WTC11 (cell line): Measurements from ENCODE around the gene AKAP6. TPM values are rescaled to one million over a fixed set of nuclear protein-coding genes. Genes with fewer than 3 reads are reported as not detected.

Experiments used
- ATAC-seq: fragments of 200-7000 bp; cut with Tn5 transposase; 2 replicates; pipeline ENCODE4 v1.10.0; 2021; ENCODE audit warnings: mild to moderate bottlenecking, moderate library complexity
- CTCF ChIA-PET: fragments of 300-600 bp; sonication (Branson Sonifier 250); formaldehyde crosslinking; loops from one replicate; lab custom pipeline; 2021; ENCODE audit warnings: antibody characterized with exemption; lab: Charles Lee
- POLR2A ChIA-PET: fragments of 350-600 bp; sonication (Branson Sonifier 250); formaldehyde crosslinking; loops from one replicate; lab custom pipeline; 2021; ENCODE audit warnings: antibody characterized with exemption; lab: Charles Lee
- DNase-seq: peaks from one replicate; pipeline ENCODE4 v3.0.0; 2021; ENCODE audit warnings: low spot score
- H3K27ac Mint-ChIP-seq: 2 replicates; pipeline ENCODE4 v1.8.0; 2021; ENCODE audit warnings: mixed read lengths
- H3K27me3 Mint-ChIP-seq: 2 replicates; pipeline ENCODE4 v1.8.0; 2021; ENCODE audit warnings: low read depth, mild to moderate bottlenecking, moderate library complexity, mixed read lengths
- H3K36me3 Mint-ChIP-seq: 2 replicates; pipeline ENCODE4 v1.8.0; 2021; ENCODE audit warnings: mixed read lengths
- H3K4me1 Mint-ChIP-seq: 2 replicates; pipeline ENCODE4 v1.8.0; 2022; ENCODE audit warnings: mixed read lengths
- H3K4me3 Mint-ChIP-seq: 2 replicates; pipeline ENCODE4 v1.8.0; 2021; ENCODE audit warnings: mild to moderate bottlenecking, moderate library complexity, mixed read lengths
- H3K9me3 Mint-ChIP-seq: 2 replicates; pipeline ENCODE4 v1.8.0; 2021; ENCODE audit warnings: mixed read lengths
- CBFB ChIP-seq: sonication (generic); formaldehyde crosslinking; IDR thresholded peaks from 2 replicates; pipeline ENCODE4 v1.8.1; 2022; ENCODE audit warnings: mild to moderate bottlenecking, low read depth, missing genetic modification reagents
- CREB1 ChIP-seq: sonication (generic); formaldehyde crosslinking; IDR thresholded peaks from 2 replicates; pipeline ENCODE4 v1.8.0; 2023; ENCODE audit warnings: mild to moderate bottlenecking, missing genetic modification reagents
- CREM ChIP-seq: sonication (generic); formaldehyde crosslinking; IDR thresholded peaks from 2 replicates; pipeline ENCODE4 v1.8.1; 2022; ENCODE audit warnings: mild to moderate bottlenecking, missing genetic modification reagents, moderate library complexity
- ELF4 ChIP-seq: sonication (generic); formaldehyde crosslinking; IDR thresholded peaks from 2 replicates; pipeline ENCODE4 v1.8.1; 2022; ENCODE audit warnings: low read depth, mild to moderate bottlenecking, moderate library complexity, missing genetic modification reagents
- ETV6 ChIP-seq: sonication (generic); formaldehyde crosslinking; IDR thresholded peaks from 2 replicates; pipeline ENCODE4 v1.8.1; 2022; ENCODE audit warnings: mild to moderate bottlenecking, missing genetic modification reagents
- GTF2I ChIP-seq: fragments of 250-450 bp; sonication (Bioruptor Pico); conservative IDR thresholded peaks from 2 replicates; pipeline ENCODE4 v1.4.0; 2021; ENCODE audit warnings: mild to moderate bottlenecking
- NR2C2 ChIP-seq: sonication (generic); formaldehyde crosslinking; IDR thresholded peaks from 2 replicates; pipeline ENCODE4 v1.8.0; 2022; ENCODE audit warnings: mild to moderate bottlenecking, missing genetic modification reagents
- PRRX2 ChIP-seq: fragments of 250-450 bp; sonication (Bioruptor Pico); IDR thresholded peaks from 2 replicates; pipeline ENCODE4 v1.8.0; 2021; ENCODE audit warnings: mild to moderate bottlenecking
- RELA ChIP-seq: sonication (generic); formaldehyde crosslinking; IDR thresholded peaks from 2 replicates; pipeline ENCODE4 v1.8.1; 2022; ENCODE audit warnings: missing genetic modification reagents, mild to moderate bottlenecking, borderline replicate concordance
- TEAD1 ChIP-seq: sonication (generic); formaldehyde crosslinking; IDR thresholded peaks from 2 replicates; pipeline ENCODE4 v1.8.0; 2022; ENCODE audit warnings: mild to moderate bottlenecking, missing genetic modification reagents
- TEAD4 ChIP-seq: sonication (generic); formaldehyde crosslinking; IDR thresholded peaks from 2 replicates; pipeline ENCODE4 v1.8.0; 2022; ENCODE audit warnings: mild to moderate bottlenecking, missing genetic modification reagents
- TP53 ChIP-seq: sonication (generic); formaldehyde crosslinking; IDR thresholded peaks from 2 replicates; pipeline ENCODE4 v1.8.1; 2023; ENCODE audit warnings: mild to moderate bottlenecking, missing genetic modification reagents
- ZNF138 ChIP-seq: sonication (generic); formaldehyde crosslinking; conservative IDR thresholded peaks from 2 replicates; pipeline ENCODE4 v1.8.1; 2022; ENCODE audit warnings: mild to moderate bottlenecking, moderate library complexity, missing genetic modification reagents
- ZNF219 ChIP-seq: sonication (generic); formaldehyde crosslinking; IDR thresholded peaks from 2 replicates; pipeline ENCODE4 v1.8.0; 2023; ENCODE audit warnings: missing genetic modification reagents, mild to moderate bottlenecking, borderline replicate concordance
- ZNF317 ChIP-seq: sonication (generic); formaldehyde crosslinking; IDR thresholded peaks from 2 replicates; pipeline ENCODE4 v1.8.1; 2023; ENCODE audit warnings: low read depth, mild to moderate bottlenecking, moderate library complexity, missing genetic modification reagents, borderline replicate concordance
- ZNF416 ChIP-seq: fragments of 250-450 bp; sonication (Bioruptor Pico); IDR thresholded peaks from 2 replicates; pipeline ENCODE4 v1.9.0; 2021; ENCODE audit warnings: mild to moderate bottlenecking, inconsistent platforms
- total RNA-seq: library from RNA; stranded (reverse); gene quantifications from 3 replicates; pipeline ENCODE4 v1.2.3, GENCODE V29; 2021
- TF ChIP-seq, protein P1 (sequence below): fragments of 250-450 bp; sonication (Bioruptor Pico); IDR thresholded peaks from 2 replicates; pipeline ENCODE4 v1.9.0; 2021; ENCODE audit warnings: mild to moderate bottlenecking
- TF ChIP-seq, protein P2 (sequence below): sonication (generic); formaldehyde crosslinking; IDR thresholded peaks from 2 replicates; pipeline ENCODE4 v1.8.1; 2023; ENCODE audit warnings: mild to moderate bottlenecking, missing genetic modification reagents
- TF ChIP-seq, protein P3 (sequence below): sonication (generic); formaldehyde crosslinking; IDR thresholded peaks from 2 replicates; pipeline ENCODE4 v1.8.1; 2023; ENCODE audit warnings: mild to moderate bottlenecking, missing genetic modification reagents, moderate library complexity
- TF ChIP-seq, protein P4 (sequence below): sonication (generic); formaldehyde crosslinking; IDR thresholded peaks from 2 replicates; pipeline ENCODE4 v1.8.1; 2022; ENCODE audit warnings: missing genetic modification reagents, borderline replicate concordance

Gene AKAP6
- total RNA-seq, 1 experiment from 2014 or later: 0.63 TPM

DNA sequence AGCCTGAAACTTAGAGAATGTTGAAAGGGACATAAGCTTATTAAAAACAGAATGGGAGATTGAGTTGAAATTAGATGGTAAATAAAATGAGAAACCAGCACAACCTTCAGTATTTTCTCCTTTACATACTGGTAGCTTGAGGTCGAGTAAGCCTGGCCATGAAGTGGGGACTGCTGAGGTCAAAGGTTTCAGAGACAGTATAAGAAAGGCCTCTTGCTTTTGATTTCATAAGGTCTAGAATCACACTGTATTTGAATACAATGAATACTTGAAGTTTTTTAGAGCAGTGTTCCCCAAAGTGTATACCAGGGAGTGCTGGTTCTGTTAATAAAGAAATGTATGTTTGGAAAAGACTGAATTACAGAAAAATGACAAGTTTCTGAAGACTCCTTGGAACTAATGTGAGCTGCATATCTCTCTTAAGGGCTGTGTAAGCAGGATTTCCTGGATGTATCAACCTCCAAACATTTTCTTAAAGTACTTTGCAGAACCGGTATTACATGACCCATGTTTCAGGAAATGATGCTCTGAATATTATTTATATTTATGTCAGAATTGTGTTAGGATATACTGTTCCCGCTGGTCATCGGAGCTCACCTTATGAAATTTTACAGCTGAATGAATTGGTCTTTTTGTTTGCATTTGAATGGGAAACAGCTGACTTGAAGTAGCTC, 85.0 kb downstream of the AKAP6 start:
- CTCF ChIA-PET: interaction anchor here (1.1 kb wide), 1 partner anchor 31 kb away, joined by 3 read pairs; no protein-coding TSS in a partner anchor
- ATAC-seq: no peak

DNA sequence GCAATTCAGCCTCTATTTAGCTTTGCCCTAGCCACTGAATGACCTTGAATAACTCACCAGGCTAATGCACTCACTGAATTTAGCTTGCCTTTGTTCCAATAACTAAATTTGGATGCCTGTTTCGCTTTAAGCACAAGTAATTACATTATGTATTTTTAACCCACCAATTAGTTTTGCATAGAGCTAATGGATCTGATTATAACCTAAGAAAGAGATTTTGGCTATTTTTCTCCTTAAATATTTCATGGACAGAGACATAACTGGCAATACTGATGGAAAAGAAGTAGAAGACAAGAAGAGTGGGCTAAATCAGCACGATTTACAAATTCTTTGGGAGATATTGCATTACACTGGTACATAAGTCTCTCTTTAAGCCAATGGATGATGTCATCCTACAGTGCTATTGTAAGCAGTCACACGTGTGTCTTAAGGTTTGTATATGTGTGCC, 85.7 kb downstream of the AKAP6 start:
- CTCF ChIA-PET: interaction anchor here (1.1 kb wide), 1 partner anchor 32 kb away, joined by 3 read pairs; no protein-coding TSS in a partner anchor
- DNase-seq (no peak), ATAC-seq (no peak)
- TF ChIP-seq ZNF317 (CRISPR knock-in tag) (no peak), PRRX2 (CRISPR knock-in tag) (no peak), ZNF416 (no peak), ZNF138 (CRISPR knock-in tag) (no peak), CBFB (CRISPR knock-in tag) (no peak), TEAD4 (CRISPR knock-in tag) (no peak), TEAD1 (CRISPR knock-in tag) (no peak), TP53 (CRISPR knock-in tag) (no peak), NR2C2 (CRISPR knock-in tag) (no peak), ETV6 (CRISPR knock-in tag) (no peak)
- TF ChIP-seq, protein P1, sequence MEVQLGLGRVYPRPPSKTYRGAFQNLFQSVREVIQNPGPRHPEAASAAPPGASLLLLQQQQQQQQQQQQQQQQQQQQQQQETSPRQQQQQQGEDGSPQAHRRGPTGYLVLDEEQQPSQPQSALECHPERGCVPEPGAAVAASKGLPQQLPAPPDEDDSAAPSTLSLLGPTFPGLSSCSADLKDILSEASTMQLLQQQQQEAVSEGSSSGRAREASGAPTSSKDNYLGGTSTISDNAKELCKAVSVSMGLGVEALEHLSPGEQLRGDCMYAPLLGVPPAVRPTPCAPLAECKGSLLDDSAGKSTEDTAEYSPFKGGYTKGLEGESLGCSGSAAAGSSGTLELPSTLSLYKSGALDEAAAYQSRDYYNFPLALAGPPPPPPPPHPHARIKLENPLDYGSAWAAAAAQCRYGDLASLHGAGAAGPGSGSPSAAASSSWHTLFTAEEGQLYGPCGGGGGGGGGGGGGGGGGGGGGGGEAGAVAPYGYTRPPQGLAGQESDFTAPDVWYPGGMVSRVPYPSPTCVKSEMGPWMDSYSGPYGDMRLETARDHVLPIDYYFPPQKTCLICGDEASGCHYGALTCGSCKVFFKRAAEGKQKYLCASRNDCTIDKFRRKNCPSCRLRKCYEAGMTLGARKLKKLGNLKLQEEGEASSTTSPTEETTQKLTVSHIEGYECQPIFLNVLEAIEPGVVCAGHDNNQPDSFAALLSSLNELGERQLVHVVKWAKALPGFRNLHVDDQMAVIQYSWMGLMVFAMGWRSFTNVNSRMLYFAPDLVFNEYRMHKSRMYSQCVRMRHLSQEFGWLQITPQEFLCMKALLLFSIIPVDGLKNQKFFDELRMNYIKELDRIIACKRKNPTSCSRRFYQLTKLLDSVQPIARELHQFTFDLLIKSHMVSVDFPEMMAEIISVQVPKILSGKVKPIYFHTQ (CRISPR knock-in tag): no peak
- TF ChIP-seq, protein P2, sequence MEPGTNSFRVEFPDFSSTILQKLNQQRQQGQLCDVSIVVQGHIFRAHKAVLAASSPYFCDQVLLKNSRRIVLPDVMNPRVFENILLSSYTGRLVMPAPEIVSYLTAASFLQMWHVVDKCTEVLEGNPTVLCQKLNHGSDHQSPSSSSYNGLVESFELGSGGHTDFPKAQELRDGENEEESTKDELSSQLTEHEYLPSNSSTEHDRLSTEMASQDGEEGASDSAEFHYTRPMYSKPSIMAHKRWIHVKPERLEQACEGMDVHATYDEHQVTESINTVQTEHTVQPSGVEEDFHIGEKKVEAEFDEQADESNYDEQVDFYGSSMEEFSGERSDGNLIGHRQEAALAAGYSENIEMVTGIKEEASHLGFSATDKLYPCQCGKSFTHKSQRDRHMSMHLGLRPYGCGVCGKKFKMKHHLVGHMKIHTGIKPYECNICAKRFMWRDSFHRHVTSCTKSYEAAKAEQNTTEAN (CRISPR knock-in tag): no peak
- TF ChIP-seq, protein P3, sequence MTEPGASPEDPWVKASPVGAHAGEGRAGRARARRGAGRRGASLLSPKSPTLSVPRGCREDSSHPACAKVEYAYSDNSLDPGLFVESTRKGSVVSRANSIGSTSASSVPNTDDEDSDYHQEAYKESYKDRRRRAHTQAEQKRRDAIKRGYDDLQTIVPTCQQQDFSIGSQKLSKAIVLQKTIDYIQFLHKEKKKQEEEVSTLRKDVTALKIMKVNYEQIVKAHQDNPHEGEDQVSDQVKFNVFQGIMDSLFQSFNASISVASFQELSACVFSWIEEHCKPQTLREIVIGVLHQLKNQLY (CRISPR knock-in tag): no peak
- Mint-ChIP-seq H3K27ac (no peak overlapping the region), H3K4me1 (peaks cover 30% of the 10 kb centered on the region), H3K4me3 (no peak overlapping the region), H3K9me3 (no peaks in the 10 kb centered on the region), H3K27me3 (no peaks in the 10 kb centered on the region), H3K36me3 (no peaks in the 10 kb centered on the region)
- POLR2A ChIA-PET: no interaction called here

More for the DNA sequence above, 85.0 kb downstream of the AKAP6 start:
- Mint-ChIP-seq H3K4me1 (peaks cover 30% of the 10 kb centered on the region), H3K9me3 (no peaks in the 10 kb centered on the region), H3K36me3 (no peaks in the 10 kb centered on the region), H3K27me3 (no peaks in the 10 kb centered on the region), H3K4me3 (no peak overlapping the region), H3K27ac (no peak overlapping the region)
- DNase-seq: no peak
- POLR2A ChIA-PET: no interaction called here
- TF ChIP-seq ZNF219: no peak
- no peak for TF ChIP-seq GTF2I
- TF ChIP-seq ELF4: no peak
- no peak for TF ChIP-seq CREM (CRISPR knock-in tag)
- TF ChIP-seq, protein P4, sequence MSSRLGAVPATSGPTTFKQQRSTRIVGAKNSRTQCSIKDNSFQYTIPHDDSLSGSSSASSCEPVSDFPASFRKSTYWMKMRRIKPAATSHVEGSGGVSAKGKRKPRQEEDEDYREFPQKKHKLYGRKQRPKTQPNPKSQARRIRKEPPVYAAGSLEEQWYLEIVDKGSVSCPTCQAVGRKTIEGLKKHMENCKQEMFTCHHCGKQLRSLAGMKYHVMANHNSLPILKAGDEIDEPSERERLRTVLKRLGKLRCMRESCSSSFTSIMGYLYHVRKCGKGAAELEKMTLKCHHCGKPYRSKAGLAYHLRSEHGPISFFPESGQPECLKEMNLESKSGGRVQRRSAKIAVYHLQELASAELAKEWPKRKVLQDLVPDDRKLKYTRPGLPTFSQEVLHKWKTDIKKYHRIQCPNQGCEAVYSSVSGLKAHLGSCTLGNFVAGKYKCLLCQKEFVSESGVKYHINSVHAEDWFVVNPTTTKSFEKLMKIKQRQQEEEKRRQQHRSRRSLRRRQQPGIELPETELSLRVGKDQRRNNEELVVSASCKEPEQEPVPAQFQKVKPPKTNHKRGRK (CRISPR knock-in tag): no peak
- no peak for TF ChIP-seq RELA (CRISPR knock-in tag)
- TF ChIP-seq, protein P1 (CRISPR knock-in tag): no peak
- TF ChIP-seq ZNF138 (CRISPR knock-in tag): no peak
- TF ChIP-seq CREB1: no peak
- TF ChIP-seq ETV6 (CRISPR knock-in tag): no peak
- TF ChIP-seq, all 79 proteins: peak for 0
